B cell (primary cell): ENCODE results near the gene SLC9A9.

ENCODE experiments used
- CTCF ChIP-seq: fragments of 200-600 bp; IDR thresholded peaks from one replicate; pipeline ENCODE4 v1.8.0; 2022; ENCODE audit warnings: antibody characterized with exemption, mild to moderate bottlenecking
- EZH2 ChIP-seq: IDR thresholded peaks from 2 replicates; pipeline ENCODE4 v1.6.1; 2012; ENCODE audit warnings: borderline replicate concordance, low read depth, mild to moderate bottlenecking, moderate library complexity, low read length; ENCODE audit not compliant: insufficient read depth, poor library complexity, severe bottlenecking

- TF ChIP-seq EZH2 (no peak), CTCF (no peak)
Measured at GRCh38 chr3:143483214-143483613, 365.1 kb downstream of the SLC9A9 start.
